MM.1S (cell line): Measurements from ENCODE around the gene OXLD1.

ENCODE experiments used
- CTCF ChIP-seq: fragments of 300-600 bp; sonication (generic); IDR thresholded peaks from 2 replicates; pipeline ENCODE4 v1.5.1; 2016; ENCODE audit warnings: antibody characterized with exemption, low read length, mixed read lengths
- EZH2 ChIP-seq: fragments of 300-600 bp; sonication (generic); optimal IDR thresholded peaks from 2 replicates; pipeline ENCODE3; 2017; ENCODE audit warnings: low read depth, mild to moderate bottlenecking, antibody characterized with exemption, low read length, mixed read lengths
- EZH2phosphoT487 ChIP-seq: fragments of 300-600 bp; sonication (generic); IDR thresholded peaks from 2 replicates; pipeline ENCODE4 v1.6.1; 2018; ENCODE audit warnings: antibody characterized with exemption, low read length

- no peak for TF ChIP-seq CTCF
- TF ChIP-seq EZH2 = no peak
- TF ChIP-seq EZH2phosphoT487 = no peak
Observed at GRCh38 chr17:81647640-81648012, 18.8 kb downstream of the OXLD1 start.
